Measurements from ENCODE around the gene ASPSCR1. TPM values are rescaled to one million over a fixed set of nuclear protein-coding genes. Genes with fewer than 3 reads are reported as not detected.

The ASPSCR1 gene
- total and polyA plus RNA-seq, 2 of the 13 experiments (the other 11 are each of a cell fraction or from before 2014, with no cell fraction given): 274 to 314 TPM

DNA sequence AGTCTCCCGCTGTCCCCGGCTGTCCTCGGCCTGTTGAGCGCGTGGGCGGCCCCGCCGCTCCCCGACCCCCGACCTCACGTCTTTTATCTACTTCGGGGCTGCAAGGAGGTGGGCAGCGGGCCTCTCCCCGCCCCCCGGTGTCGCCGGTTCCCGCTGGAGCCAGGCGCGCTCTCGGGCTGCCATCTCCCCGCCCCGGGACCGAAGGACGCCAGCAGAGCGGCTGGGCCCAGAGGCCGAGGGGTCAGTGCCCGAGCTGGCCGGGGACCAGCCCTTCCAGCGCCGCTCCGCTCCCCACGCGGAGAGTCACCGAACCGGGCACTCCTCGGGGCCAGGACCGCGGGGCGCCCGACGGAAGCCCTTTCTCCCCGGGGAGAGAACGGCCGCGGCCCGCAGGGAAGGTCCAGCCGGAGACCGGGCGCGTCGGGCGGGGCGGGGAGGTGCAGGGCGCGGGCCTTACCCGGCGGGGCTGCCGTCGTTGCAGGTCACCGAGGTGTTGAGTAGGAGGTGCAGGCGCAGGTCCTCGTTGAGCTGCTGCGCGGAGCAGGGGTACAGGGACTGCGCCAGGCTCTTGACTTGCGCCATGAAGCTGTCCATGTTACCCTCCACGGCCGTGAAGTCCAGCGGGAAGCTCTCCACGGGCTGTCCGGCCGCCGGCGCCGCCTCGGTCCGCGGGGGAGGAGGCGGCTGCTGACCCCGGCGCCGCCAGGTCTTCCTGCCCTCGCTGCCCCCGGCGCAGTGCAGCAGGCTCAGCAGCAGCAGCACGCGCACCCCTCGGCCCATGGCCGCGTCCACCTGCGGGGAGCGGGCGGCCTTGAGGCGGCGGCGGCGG, 17.1 kb upstream of the ASPSCR1 start (continued):
- TF ChIP-seq, protein P1, sequence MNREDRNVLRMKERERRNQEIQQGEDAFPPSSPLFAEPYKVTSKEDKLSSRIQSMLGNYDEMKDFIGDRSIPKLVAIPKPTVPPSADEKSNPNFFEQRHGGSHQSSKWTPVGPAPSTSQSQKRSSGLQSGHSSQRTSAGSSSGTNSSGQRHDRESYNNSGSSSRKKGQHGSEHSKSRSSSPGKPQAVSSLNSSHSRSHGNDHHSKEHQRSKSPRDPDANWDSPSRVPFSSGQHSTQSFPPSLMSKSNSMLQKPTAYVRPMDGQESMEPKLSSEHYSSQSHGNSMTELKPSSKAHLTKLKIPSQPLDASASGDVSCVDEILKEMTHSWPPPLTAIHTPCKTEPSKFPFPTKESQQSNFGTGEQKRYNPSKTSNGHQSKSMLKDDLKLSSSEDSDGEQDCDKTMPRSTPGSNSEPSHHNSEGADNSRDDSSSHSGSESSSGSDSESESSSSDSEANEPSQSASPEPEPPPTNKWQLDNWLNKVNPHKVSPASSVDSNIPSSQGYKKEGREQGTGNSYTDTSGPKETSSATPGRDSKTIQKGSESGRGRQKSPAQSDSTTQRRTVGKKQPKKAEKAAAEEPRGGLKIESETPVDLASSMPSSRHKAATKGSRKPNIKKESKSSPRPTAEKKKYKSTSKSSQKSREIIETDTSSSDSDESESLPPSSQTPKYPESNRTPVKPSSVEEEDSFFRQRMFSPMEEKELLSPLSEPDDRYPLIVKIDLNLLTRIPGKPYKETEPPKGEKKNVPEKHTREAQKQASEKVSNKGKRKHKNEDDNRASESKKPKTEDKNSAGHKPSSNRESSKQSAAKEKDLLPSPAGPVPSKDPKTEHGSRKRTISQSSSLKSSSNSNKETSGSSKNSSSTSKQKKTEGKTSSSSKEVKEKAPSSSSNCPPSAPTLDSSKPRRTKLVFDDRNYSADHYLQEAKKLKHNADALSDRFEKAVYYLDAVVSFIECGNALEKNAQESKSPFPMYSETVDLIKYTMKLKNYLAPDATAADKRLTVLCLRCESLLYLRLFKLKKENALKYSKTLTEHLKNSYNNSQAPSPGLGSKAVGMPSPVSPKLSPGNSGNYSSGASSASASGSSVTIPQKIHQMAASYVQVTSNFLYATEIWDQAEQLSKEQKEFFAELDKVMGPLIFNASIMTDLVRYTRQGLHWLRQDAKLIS (CRISPR knock-in tag; IDR thresholded peaks at IDR 0.05): peak; percentile 96
- TF ChIP-seq HOXA3 (CRISPR knock-in tag; IDR thresholded peaks at IDR 0.05): peak; percentile 1; the same call in 1 of the 2 replicates
- TF ChIP-seq, protein P2, sequence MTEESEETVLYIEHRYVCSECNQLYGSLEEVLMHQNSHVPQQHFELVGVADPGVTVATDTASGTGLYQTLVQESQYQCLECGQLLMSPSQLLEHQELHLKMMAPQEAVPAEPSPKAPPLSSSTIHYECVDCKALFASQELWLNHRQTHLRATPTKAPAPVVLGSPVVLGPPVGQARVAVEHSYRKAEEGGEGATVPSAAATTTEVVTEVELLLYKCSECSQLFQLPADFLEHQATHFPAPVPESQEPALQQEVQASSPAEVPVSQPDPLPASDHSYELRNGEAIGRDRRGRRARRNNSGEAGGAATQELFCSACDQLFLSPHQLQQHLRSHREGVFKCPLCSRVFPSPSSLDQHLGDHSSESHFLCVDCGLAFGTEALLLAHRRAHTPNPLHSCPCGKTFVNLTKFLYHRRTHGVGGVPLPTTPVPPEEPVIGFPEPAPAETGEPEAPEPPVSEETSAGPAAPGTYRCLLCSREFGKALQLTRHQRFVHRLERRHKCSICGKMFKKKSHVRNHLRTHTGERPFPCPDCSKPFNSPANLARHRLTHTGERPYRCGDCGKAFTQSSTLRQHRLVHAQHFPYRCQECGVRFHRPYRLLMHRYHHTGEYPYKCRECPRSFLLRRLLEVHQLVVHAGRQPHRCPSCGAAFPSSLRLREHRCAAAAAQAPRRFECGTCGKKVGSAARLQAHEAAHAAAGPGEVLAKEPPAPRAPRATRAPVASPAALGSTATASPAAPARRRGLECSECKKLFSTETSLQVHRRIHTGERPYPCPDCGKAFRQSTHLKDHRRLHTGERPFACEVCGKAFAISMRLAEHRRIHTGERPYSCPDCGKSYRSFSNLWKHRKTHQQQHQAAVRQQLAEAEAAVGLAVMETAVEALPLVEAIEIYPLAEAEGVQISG (CRISPR knock-in tag; IDR thresholded peaks at IDR 0.05): no peak; the same call in none of the 2 replicates
- 0 out of 2 replicates have a peak, but pooled peaks have one; percentile 6 for TF ChIP-seq ZNF607 (CRISPR knock-in tag; IDR thresholded peaks at IDR 0.05; ENCODE audit: borderline replicate concordance)
- TF ChIP-seq CAMTA2 (CRISPR knock-in tag; IDR thresholded peaks at IDR 0.05; ENCODE audit: borderline replicate concordance): peak; percentile 83; the same call in 1 of the 2 replicates
- peak; percentile 81; the same call in 1 of the 2 replicates for TF ChIP-seq ZNF446 (CRISPR knock-in tag; IDR thresholded peaks at IDR 0.05)
- 0 out of 2 replicates have a peak, but pooled peaks have one; percentile 6 for TF ChIP-seq DPF2 (CRISPR knock-in tag; IDR thresholded peaks at IDR 0.05; ENCODE audit: borderline replicate concordance, low read depth)
- TF ChIP-seq, protein P3, sequence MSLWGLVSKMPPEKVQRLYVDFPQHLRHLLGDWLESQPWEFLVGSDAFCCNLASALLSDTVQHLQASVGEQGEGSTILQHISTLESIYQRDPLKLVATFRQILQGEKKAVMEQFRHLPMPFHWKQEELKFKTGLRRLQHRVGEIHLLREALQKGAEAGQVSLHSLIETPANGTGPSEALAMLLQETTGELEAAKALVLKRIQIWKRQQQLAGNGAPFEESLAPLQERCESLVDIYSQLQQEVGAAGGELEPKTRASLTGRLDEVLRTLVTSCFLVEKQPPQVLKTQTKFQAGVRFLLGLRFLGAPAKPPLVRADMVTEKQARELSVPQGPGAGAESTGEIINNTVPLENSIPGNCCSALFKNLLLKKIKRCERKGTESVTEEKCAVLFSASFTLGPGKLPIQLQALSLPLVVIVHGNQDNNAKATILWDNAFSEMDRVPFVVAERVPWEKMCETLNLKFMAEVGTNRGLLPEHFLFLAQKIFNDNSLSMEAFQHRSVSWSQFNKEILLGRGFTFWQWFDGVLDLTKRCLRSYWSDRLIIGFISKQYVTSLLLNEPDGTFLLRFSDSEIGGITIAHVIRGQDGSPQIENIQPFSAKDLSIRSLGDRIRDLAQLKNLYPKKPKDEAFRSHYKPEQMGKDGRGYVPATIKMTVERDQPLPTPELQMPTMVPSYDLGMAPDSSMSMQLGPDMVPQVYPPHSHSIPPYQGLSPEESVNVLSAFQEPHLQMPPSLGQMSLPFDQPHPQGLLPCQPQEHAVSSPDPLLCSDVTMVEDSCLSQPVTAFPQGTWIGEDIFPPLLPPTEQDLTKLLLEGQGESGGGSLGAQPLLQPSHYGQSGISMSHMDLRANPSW (CRISPR knock-in tag; IDR thresholded peaks at IDR 0.05; ENCODE audit: borderline replicate concordance): no peak
- TF ChIP-seq, protein P4, sequence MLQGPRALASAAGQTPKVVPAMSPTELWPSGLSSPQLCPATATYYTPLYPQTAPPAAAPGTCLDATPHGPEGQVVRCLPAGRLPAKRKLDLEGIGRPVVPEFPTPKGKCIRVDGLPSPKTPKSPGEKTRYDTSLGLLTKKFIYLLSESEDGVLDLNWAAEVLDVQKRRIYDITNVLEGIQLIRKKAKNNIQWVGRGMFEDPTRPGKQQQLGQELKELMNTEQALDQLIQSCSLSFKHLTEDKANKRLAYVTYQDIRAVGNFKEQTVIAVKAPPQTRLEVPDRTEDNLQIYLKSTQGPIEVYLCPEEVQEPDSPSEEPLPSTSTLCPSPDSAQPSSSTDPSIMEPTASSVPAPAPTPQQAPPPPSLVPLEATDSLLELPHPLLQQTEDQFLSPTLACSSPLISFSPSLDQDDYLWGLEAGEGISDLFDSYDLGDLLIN (CRISPR knock-in tag; IDR thresholded peaks at IDR 0.05; ENCODE audit: borderline replicate concordance): peak; percentile 17; the same call in 1 of the 2 replicates
- TF ChIP-seq ZNF234 (CRISPR knock-in tag; conservative IDR thresholded peaks at IDR 0.05): peak; percentile 77; the same call in 1 of the 2 replicates
- peak; percentile 52; the same call in 1 of the 2 replicates for TF ChIP-seq ZNF367 (CRISPR knock-in tag; IDR thresholded peaks at IDR 0.05; ENCODE audit: borderline replicate concordance)
- TF ChIP-seq, protein P5, sequence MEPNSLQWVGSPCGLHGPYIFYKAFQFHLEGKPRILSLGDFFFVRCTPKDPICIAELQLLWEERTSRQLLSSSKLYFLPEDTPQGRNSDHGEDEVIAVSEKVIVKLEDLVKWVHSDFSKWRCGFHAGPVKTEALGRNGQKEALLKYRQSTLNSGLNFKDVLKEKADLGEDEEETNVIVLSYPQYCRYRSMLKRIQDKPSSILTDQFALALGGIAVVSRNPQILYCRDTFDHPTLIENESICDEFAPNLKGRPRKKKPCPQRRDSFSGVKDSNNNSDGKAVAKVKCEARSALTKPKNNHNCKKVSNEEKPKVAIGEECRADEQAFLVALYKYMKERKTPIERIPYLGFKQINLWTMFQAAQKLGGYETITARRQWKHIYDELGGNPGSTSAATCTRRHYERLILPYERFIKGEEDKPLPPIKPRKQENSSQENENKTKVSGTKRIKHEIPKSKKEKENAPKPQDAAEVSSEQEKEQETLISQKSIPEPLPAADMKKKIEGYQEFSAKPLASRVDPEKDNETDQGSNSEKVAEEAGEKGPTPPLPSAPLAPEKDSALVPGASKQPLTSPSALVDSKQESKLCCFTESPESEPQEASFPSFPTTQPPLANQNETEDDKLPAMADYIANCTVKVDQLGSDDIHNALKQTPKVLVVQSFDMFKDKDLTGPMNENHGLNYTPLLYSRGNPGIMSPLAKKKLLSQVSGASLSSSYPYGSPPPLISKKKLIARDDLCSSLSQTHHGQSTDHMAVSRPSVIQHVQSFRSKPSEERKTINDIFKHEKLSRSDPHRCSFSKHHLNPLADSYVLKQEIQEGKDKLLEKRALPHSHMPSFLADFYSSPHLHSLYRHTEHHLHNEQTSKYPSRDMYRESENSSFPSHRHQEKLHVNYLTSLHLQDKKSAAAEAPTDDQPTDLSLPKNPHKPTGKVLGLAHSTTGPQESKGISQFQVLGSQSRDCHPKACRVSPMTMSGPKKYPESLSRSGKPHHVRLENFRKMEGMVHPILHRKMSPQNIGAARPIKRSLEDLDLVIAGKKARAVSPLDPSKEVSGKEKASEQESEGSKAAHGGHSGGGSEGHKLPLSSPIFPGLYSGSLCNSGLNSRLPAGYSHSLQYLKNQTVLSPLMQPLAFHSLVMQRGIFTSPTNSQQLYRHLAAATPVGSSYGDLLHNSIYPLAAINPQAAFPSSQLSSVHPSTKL (CRISPR knock-in tag; IDR thresholded peaks at IDR 0.05): no peak
